Pericardium fibroblast (primary cell): ENCODE results near the gene ZBTB3. TPM values are rescaled to one million over a fixed set of nuclear protein-coding genes. Genes with fewer than 3 reads are reported as not detected.

Source experiments
- total RNA-seq: library from RNA; depleted of rRNA; stranded (reverse); fragments of >200 nt; gene quantifications from 2 replicates; pipeline ENCODE4 v1.2.3, GENCODE V29; 2015

The ZBTB3 gene
- 6.1 and 8.3 TPM in 2 replicates for total RNA-seq

DNA sequence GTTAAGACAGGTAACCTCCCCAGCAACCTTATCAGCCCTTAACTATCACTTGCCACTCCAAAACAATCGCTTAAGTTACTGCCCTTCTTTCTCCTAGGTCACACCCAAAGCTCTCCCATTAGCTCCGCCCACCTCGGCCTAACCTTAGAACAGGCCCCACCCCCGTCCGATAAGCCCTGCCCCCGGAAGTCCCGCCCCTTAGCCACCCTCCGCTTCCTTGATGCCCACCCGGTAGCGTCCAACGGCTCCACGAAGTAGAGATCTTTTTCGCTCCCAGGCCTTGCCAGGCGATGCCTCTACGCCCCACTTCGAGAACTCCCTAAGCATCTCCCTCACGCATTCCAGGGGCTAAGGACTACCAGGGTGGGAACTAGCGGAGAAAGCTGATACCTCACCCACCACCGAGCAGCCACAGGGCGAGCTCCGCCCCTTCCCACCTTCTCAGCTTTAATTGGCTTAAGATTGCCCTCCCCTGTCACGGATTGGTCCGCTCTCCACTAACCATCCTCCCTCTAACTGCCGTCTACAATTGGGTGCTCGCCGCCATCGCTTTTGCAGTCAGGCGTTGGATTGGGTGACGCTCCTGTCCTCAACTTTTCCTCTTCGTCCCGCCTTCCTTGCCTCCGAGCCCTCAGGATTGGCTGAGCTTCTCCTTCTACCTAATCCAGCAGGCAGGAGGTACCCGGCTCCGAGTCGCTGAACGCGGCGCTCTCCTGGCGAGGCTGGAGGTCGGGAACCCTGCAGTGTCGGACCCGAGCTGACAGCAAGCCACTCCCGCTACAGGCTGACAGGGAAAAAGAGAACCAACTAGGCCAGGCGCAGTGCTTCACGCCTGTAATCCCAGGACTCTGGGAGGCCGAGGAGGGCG, at the start of gene ZBTB3:
ZBTB3 (minus strand) TSS at position 425 of the 868 bp plus-strand sequence. CDS start 496 bp downstream, outside the sequence.

GRCh38 chr11:62791501-62792201, 37.7 kb upstream of the ZBTB3 start, which contains the start of gene TMEM223:
TMEM223 (minus strand) TSS chr11:62792006; CDS start chr11:62791994, 12 bp downstream.

DNA sequence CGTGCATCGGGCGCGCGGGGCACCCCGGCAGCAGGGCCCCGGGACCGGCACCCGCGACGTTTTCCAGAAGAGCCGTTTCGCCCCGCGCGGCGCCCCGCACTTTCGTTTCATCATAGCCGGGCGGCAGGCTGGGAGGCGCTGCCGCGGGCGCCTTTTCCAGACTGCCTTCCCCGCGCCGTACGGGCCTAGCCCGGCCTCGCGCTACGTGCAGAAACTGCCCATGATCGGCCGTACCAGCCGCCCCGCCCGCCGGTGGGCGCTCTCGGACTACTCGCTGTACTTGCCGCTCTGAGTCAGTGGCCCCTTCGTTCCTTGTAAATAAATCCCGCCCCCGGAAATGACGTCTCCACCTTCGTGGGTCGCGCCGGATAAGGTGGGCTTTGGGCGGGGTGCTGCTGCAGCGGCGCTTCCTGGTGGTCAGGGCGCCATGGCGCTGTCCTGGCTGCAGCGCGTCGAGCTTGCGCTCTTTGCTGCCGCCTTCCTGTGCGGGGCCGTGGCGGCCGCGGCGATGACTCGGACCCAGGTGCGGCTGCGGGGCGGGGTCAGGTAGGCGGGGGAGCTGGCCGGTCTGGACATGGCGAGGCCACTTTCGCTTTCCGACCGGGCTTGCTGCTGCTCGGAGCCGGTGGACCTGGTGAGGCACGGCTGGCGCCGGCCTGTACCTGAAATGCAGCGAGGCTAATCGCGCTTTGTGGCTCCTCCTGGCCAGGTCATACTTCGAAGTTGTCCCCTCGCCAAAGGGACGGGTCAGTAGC, 33.2 kb upstream of the ZBTB3 start, which contains the start of gene TMEM179B:
TMEM179B (plus strand) TSS at position 398 of the 755 bp plus-strand sequence; CDS start at position 428, 30 bp downstream.

GRCh38 chr11:62771144-62772021, 17.4 kb upstream of the ZBTB3 start, which contains the start of gene TAF6L:
TAF6L (plus strand) TSS chr11:62771396; CDS start chr11:62775784, 4,388 bp downstream.

GRCh38 chr11:62728171-62728988, 25.6 kb downstream of the ZBTB3 start, which contains the start of gene TTC9C:
TTC9C (plus strand) TSS chr11:62728486; CDS start chr11:62728849, 363 bp downstream.

DNA sequence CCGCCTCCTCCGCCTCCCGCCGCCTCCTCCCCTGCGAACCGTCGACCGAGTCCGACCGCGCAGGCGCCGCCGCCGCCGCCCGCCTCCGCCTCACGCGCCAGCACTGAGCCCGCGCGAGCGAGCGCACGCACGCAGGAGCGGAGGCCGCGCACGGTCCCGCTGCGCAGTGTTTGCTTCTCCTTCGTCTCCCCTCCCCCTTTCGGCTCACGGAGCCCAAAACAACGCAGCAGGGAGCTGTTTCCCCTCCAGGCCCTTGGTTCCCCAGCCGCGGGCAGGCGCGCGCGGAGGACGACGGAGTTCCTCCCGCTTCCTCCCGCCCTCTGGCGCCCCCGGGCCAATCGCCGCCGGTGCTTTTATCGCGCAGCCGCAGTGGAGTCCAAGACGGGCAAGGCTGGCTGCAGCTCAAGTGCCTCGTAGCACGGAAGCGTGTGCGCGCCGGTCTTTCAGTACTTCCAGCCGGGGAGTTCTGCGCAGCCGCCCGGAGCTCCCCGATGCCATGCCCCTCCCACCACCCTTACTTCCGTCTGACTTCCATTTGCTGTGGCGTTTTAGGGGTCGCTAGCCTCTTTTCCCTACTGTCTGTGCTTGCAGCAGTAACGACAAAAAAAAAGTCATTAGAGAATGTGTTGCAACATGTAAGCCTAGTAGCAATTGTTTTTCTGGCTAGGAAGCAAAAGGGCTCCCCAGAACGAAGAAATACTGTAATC, 26.6 kb downstream of the ZBTB3 start, which contains the start of gene HNRNPUL2:
HNRNPUL2 (minus strand) TSS at position 293 of the 707 bp plus-strand sequence. CDS start 301 bp downstream, outside the sequence.

GRCh38 chr11:62707277-62707861, 46.6 kb downstream of the ZBTB3 start, which contains the start of the genes BSCL2 and GNG3:
BSCL2 (minus strand) TSS chr11:62707424; CDS start chr11:62707195, 229 bp downstream.
GNG3 (plus strand) TSS chr11:62707676; CDS start chr11:62708296, 620 bp downstream.

Other genes starting within 250 kb of the ZBTB3 start
- 358 and 476 TPM in 2 replicates for gene AHNAK, start 207.4 kb downstream of the ZBTB3 start, total RNA-seq
- gene EEF1G, start 180.3 kb downstream of the ZBTB3 start, total RNA-seq, result 2,284 and 3,184 TPM in 2 replicates
- 5.0 and 7.9 TPM in 2 replicates for gene TUT1, start 162.6 kb downstream of the ZBTB3 start, total RNA-seq
- 59.9 and 63.9 TPM in 2 replicates for gene MTA2, start 152.3 kb downstream of the ZBTB3 start, total RNA-seq
- 36.8 and 40.0 TPM in 2 replicates for gene EML3, start 141.4 kb downstream of the ZBTB3 start, total RNA-seq
- gene ROM1, start 140.9 kb downstream of the ZBTB3 start, total RNA-seq, result 21.1 and 28.0 TPM in 2 replicates
- 35.5 and 50.5 TPM in 2 replicates for gene B3GAT3, start 132.2 kb downstream of the ZBTB3 start, total RNA-seq
- gene GANAB, start 107.5 kb downstream of the ZBTB3 start, total RNA-seq, result 226 and 265 TPM in 2 replicates
- 19.7 and 23.8 TPM in 2 replicates for gene INTS5, start 100.9 kb downstream of the ZBTB3 start, total RNA-seq
- gene C11orf98, start 89.0 kb downstream of the ZBTB3 start, total RNA-seq, result 24.9 and 34.9 TPM in 2 replicates
- gene CSKMT, start 88.8 kb downstream of the ZBTB3 start, total RNA-seq, result 4.9 and 11.0 TPM in 2 replicates
- 10.3 and 11.5 TPM in 2 replicates for gene UQCC3, start 82.5 kb downstream of the ZBTB3 start, total RNA-seq
- gene LBHD1, start 81.9 kb downstream of the ZBTB3 start, total RNA-seq, result 2.6 and 4.5 TPM in 2 replicates
- 103 and 276 TPM in 2 replicates for gene UBXN1, start 75.1 kb downstream of the ZBTB3 start, total RNA-seq
- 5.3 and 18.2 TPM in 2 replicates for gene LRRN4CL, start 64.6 kb downstream of the ZBTB3 start, total RNA-seq
- 35.5 and 69.3 TPM in 2 replicates for gene BSCL2, start 46.7 kb downstream of the ZBTB3 start, total RNA-seq
- not detected in 2 replicates for gene GNG3, start 46.5 kb downstream of the ZBTB3 start, total RNA-seq
- 7.5 and 10.1 TPM in 2 replicates for gene HNRNPUL2, start 26.7 kb downstream of the ZBTB3 start, total RNA-seq
- gene TTC9C, start 25.7 kb downstream of the ZBTB3 start, total RNA-seq, result 33.3 and 34.9 TPM in 2 replicates
- gene POLR2G, start 7.4 kb upstream of the ZBTB3 start, total RNA-seq, result 77.4 and 86.6 TPM in 2 replicates
- 13.7 and 17.6 TPM in 2 replicates for gene TAF6L, start 17.2 kb upstream of the ZBTB3 start, total RNA-seq
- 75.6 and 85.9 TPM in 2 replicates for gene TMEM179B, start 33.2 kb upstream of the ZBTB3 start, total RNA-seq
- 31.0 and 34.3 TPM in 2 replicates for gene TMEM223, start 37.8 kb upstream of the ZBTB3 start, total RNA-seq
- gene NXF1, start 51.3 kb upstream of the ZBTB3 start, total RNA-seq, result 26.2 and 38.2 TPM in 2 replicates
- 30.7 and 35.2 TPM in 2 replicates for gene STX5, start 77.9 kb upstream of the ZBTB3 start, total RNA-seq
- not detected in 2 replicates for gene TEX54, start 78.7 kb upstream of the ZBTB3 start, total RNA-seq
- gene WDR74, start 85.4 kb upstream of the ZBTB3 start, total RNA-seq, result 40.7 and 56.0 TPM in 2 replicates
- gene SLC3A2, start 126.7 kb upstream of the ZBTB3 start, total RNA-seq, result 211 and 250 TPM in 2 replicates
- not detected in 2 replicates for gene CHRM1, start 167.2 kb upstream of the ZBTB3 start, total RNA-seq
- not detected in 2 replicates for gene SLC22A6, start 230.8 kb upstream of the ZBTB3 start, total RNA-seq